SK-N-DZ (cell line): Measurements from ENCODE around the gene MERTK.

ENCODE experiments used
- DNase-seq: peaks from one replicate; pipeline ENCODE4 v3.0.0-alpha.2; 2015; ENCODE audit warnings: low spot score

MERTK gene

DNA sequence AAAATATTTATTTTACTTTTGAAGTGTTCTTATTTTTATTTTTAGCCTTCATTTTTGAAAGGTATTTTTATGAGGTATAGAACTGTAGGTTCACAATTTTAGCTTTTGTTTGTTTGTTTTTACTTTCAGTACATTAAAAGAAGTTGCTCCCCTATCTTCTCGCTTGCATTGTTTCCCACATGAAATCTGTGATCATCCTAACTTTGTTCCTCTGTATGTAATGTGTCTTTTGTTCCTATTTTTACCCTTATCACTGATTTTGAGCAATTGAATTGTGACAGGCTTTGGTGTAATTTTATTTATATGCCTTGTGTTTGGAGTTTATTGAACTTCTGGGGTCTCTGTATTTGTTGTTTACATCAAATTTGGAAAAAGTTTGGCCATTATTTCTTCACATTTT, 78.8 kb downstream of the MERTK start:
- no peak for DNase-seq

- no peak for DNase-seq
These were observed 80.2 kb downstream of the MERTK start for GRCh38 chr2:111978452-111979170.

DNA sequence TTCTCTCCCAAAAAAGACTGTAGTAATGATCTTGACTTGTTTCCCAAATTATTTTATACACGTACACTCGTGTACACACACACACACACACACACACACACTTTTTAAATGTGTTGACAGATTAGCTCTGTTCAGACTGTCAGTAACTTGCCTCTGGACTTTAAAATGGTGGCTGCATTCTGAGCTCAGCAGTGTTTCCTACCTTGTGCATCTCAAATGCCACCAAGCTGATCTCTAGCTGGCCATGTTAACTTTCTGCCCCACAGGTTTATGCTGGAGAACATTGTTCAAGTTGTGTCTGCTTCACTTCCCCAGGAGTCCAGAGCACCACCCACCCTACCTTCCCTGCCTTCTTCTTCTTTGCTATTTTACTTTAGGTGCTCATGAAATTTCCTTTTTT, 83.3 kb downstream of the MERTK start:
- DNase-seq: no peak

- no peak for DNase-seq
These were observed 84.4 kb downstream of the MERTK start for GRCh38 chr2:111982822-111983221.

GRCh38 chr2:111983478-111984212, 85.2 kb downstream of the MERTK start:
- DNase-seq: peak; percentile 51

- peak; percentile 17 for DNase-seq
These were observed 85.8 kb downstream of the MERTK start for GRCh38 chr2:111984213-111984604.

GRCh38 chr2:111985514-111985913, 87.1 kb downstream of the MERTK start:
- DNase-seq: no peak

- DNase-seq: no peak
These were observed 87.9 kb downstream of the MERTK start for GRCh38 chr2:111986116-111986900.

GRCh38 chr2:111990375-111990774, 92.0 kb downstream of the MERTK start:
- no peak for DNase-seq

DNA sequence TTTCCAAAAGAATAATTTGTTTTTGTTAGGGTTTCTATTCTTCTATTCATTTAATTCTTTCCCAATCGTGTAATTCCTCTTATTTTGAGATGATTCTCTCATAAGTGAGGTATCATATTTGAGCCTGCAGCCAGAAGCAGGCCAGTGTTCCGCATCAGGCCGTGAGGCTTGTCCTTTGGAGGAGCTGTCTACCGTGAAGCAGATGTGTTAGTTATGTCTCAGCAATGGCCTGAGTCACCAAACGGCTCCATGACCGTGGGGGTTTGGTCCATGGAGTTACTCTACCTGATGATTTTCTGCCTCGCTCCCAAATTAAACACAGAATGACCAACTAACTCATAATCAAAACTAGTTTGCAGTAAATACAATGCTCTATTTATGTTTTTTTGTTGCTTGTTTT, 92.4 kb downstream of the MERTK start:
- no peak for DNase-seq

DNA sequence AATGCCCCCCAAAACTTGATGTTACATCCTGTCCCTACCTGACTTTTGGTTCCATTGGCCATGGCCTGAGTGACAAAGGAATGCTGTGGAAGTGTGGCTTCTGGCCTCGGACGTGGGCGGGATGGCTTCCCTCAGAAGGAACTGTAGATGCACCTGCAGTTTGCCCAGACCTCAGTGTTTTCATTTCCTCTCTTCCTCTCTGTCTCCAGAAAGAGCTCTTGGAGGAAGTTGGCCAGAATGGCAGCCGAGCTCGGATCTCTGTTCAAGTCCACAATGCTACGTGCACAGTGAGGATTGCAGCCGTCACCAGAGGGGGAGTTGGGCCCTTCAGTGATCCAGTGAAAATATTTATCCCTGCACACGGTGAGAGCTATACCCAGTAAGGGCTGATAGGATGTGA, 95.6 kb downstream of the MERTK start:
- DNase-seq: no peak

- DNase-seq: no peak
These were observed 96.7 kb downstream of the MERTK start for GRCh38 chr2:111995148-111995547.

- no peak for DNase-seq
These were observed 101.4 kb downstream of the MERTK start for GRCh38 chr2:111999809-112000208.

DNA sequence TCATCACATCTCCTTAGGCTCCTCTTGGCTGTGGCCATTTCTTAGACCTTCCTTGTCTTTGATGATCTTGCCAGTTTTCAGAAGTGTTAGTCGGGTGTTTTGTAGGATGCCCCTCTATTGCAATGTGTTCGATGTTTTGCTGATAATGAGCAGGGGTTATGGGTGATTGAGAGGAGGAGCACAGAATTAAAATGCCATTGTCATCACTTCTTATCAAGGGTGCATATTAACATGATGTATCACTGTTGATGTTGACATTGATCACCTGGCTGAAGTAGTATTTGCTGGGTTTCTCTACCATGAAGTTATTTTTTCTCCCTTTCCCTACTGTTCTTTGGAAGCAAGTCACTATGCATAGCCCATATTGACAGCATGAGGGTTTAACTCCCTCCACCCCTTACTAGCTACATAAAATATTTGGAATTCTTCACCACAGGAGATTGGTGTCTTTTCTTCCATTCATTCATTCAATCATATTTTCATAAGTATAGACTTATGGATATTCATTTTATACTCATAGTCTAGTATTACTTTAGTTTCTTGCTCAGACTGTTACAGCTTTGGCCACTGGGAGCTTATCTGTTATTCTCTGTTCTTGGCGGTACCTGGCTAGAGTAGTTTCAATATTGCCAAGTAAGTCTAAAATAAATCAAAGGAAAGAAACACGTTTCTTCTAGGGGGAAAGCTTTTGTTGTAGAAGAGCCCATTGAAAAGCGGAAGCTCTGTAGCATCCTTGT, 102.2 kb downstream of the MERTK start:
- DNase-seq: no peak

GRCh38 chr2:112001136-112001715, 102.8 kb downstream of the MERTK start:
- DNase-seq: no peak

DNA sequence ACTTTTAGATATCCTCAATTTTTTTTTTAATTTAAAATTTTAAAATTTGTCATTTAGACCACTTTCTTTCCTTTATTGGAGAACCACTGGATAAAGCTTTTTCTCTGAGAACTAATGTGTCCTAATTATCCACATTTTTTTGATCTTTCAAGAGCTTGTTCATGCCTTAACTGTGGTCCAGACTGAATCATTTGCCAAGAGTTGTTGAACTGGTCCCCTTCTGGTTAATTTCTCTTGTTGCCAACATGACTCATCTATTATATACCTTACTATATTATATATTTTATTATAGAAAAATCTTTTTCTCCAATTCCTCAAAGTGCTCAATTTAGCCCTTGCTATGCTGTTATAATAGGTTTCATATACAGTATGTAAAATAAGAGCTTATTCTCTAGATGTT, 103.5 kb downstream of the MERTK start:
- no peak for DNase-seq

DNA sequence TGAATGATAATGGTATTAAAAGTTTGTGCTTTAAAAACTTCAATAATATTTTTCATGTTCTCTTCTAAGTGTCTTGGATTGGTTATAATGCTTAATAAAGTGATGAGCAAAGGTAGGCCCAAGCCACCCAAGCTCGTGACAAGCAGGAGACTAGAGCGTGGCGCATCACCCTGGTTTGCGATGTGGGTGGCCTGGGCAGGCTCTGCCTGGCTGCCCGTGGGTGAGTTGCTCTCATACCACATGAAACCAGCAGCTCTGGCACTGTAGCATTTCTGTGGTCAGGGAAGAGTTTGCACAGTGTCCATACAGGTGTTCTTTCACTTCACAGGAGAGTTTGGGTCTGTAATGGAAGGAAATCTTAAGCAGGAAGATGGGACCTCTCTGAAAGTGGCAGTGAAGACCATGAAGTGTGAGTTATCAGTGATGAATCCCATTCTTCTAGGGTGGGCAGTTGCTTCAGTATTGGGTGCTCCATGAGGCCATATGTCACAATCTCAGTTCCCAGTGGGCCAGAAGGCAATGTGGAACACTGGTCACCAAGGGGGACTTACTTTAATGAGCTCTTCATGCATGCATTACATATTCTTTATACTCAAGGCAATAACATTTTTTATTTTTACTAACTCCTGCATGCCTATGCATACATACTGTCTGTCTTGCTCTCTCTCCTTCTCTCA, 105.3 kb downstream of the MERTK start:
- DNase-seq: no peak

GRCh38 chr2:112004253-112004645, 105.8 kb downstream of the MERTK start:
- DNase-seq: no peak

DNA sequence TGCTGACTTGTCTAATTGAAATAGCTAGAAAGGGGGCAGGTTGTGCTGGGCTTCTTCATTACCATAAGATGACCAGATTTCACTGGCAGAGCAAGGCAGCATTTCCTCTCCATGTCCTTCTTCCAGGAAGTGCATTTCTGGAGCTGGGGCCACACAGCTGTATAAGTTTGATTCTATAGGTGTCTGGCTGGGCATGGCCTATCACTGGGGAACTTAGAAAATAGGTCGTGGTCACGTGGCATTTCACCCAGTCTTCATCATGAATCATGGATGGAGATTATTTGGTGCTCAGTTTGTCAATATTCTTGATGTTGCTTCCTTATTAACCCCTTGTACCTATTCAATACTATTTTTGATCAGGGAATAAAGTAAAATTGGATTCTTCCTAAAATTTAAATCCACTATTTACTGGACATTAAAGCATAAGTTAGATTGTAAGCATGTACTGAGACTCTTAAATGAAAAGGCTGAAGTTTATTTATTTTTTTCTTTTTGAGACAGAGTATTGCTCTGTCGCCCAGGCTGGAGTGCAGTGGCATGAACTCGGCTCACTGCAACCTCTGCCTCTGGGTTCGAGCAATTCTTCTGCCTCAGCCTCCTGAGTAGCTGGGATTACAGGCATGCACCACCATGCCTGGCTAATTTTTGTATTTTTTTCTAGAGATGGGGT, 107.1 kb downstream of the MERTK start:
- no peak for DNase-seq

GRCh38 chr2:112006076-112006410, 107.6 kb downstream of the MERTK start:
- no peak for DNase-seq
